PC-3 (cell line): ENCODE data around the gene ITCH. TPM values are rescaled to one million over a fixed set of nuclear protein-coding genes. Genes with fewer than 3 reads are reported as not detected.
"Not testable (repeated sequence)": the region's sequence is repeated elsewhere in the genome, so short reads cannot be mapped to it uniquely, and the experiment has no call there.

Source experiments
- ATAC-seq: fragments of 200-7000 bp; cut with Tn5 transposase; 2 replicates; pipeline ENCODE4 v1.9.1; 2020; ENCODE audit warnings: mild to moderate bottlenecking, moderate library complexity
- BruUV-seq: library from RNA; stranded (reverse); fragments of 400-500 nt; replicated peaks from 2 replicates; lab custom pipeline; 2021; lab: Mats Ljungman, UMichigan
- CTCF ChIA-PET: fragments of 300-600 bp; sonication (Branson Sonifier 250); formaldehyde crosslinking; loops from one replicate; lab custom pipeline; 2022; ENCODE audit warnings: antibody characterized with exemption; lab: Charles Lee
- POLR2A ChIA-PET: fragments of 300-600 bp; sonication (Branson Sonifier 250); formaldehyde crosslinking; loops from one replicate; lab custom pipeline; 2022; ENCODE audit warnings: antibody characterized with exemption; ENCODE audit not compliant: unreplicated experiment; lab: Charles Lee
- DNase-seq: peaks from one replicate; pipeline ENCODE4 v3.0.0-alpha.2; 2015
- H2AFZ ChIP-seq: fragments of 300-600 bp; sonication (generic); 2 replicates; pipeline ENCODE4 v1.6.0; 2016; ENCODE audit warnings: antibody characterized with exemption, low read length
- H3F3A ChIP-seq: fragments of 300-600 bp; sonication (generic); one replicate; pipeline ENCODE4 v1.6.0; 2017; ENCODE audit warnings: antibody characterized with exemption, low read length, control low read depth, mild to moderate bottlenecking; ENCODE audit not compliant: unreplicated experiment
- H3K27ac ChIP-seq: fragments of 300-600 bp; sonication (generic); 2 replicates; pipeline ENCODE4 v1.5.1; 2016; ENCODE audit warnings: mild to moderate bottlenecking, low read length
- H3K27me3 ChIP-seq: fragments of 300-600 bp; sonication (generic); 2 replicates; pipeline ENCODE4 v1.6.1; 2016; ENCODE audit warnings: low read length, mixed read lengths
- H3K36me3 ChIP-seq: fragments of 300-600 bp; sonication (generic); 2 replicates; pipeline ENCODE4 v1.6.1; 2016; ENCODE audit warnings: low read depth, mixed run types, low read length, mixed read lengths
- H3K4me1 ChIP-seq: fragments of 300-600 bp; sonication (generic); 2 replicates; pipeline ENCODE4 v1.5.1; 2016; ENCODE audit warnings: low read length; ENCODE audit not compliant: insufficient read depth
- H3K4me2 ChIP-seq: fragments of 300-600 bp; sonication (generic); 2 replicates; pipeline ENCODE4 v1.6.0; 2016; ENCODE audit warnings: low read length
- H3K4me3 ChIP-seq: fragments of 300-600 bp; sonication (generic); 2 replicates; pipeline ENCODE4 v1.5.1; 2016; ENCODE audit warnings: mild to moderate bottlenecking, low read length, mixed read lengths
- H3K79me2 ChIP-seq: fragments of 300-600 bp; sonication (generic); 2 replicates; pipeline ENCODE4 v1.6.1; 2017; ENCODE audit warnings: low read length, mixed read lengths
- H3K9ac ChIP-seq: fragments of 300-600 bp; sonication (generic); 2 replicates; pipeline ENCODE4 v1.6.0; 2016; ENCODE audit warnings: mild to moderate bottlenecking, low read length
- H3K9me2 ChIP-seq: fragments of 300-600 bp; sonication (generic); replicated peaks from 2 replicates; pipeline ENCODE4 v1.6.1; 2016; ENCODE audit warnings: mixed run types, low read length, mixed read lengths
- H3K9me3 ChIP-seq: fragments of 300-600 bp; sonication (generic); 2 replicates; pipeline ENCODE4 v1.6.1; 2016; ENCODE audit warnings: low read length, mixed read lengths
- H4K20me1 ChIP-seq: fragments of 300-600 bp; sonication (generic); 2 replicates; pipeline ENCODE4 v1.6.1; 2016; ENCODE audit warnings: low read length, mixed read lengths
- CTCF ChIP-seq: fragments of 300-600 bp; sonication (generic); conservative IDR thresholded peaks from 2 replicates; pipeline ENCODE4 v1.5.1; 2017; ENCODE audit warnings: antibody characterized with exemption, low read depth, mild to moderate bottlenecking, low read length
- EZH2phosphoT487 ChIP-seq: fragments of 300-600 bp; sonication (generic); IDR thresholded peaks from 2 replicates; pipeline ENCODE4 v1.6.1; 2018; ENCODE audit warnings: mild to moderate bottlenecking, antibody characterized with exemption, low read length, borderline replicate concordance
- intact Hi-C: fragments of 100-400 bp; cut with micrococcal nuclease; formaldehyde crosslinking; loops from 2 replicates; pipeline ENCODE4 v1.9.0; 2023
- total RNA-seq: library from RNA; depleted of rRNA; stranded (reverse); fragments of >200 nt; gene quantifications from 2 replicates; pipeline ENCODE4 v1.2.3, GENCODE V29; 2014

ITCH gene
- total RNA-seq, 1 experiment from 2014 or later, result 54.8 TPM

GRCh38 chr20:34328928-34329677 is 34.0 kb upstream of the ITCH start:
- intact Hi-C loops, result no loop called here
- Histone ChIP-seq H3K4me1 (peaks cover 4% of the 10 kb centered on the region), H3K9me3 (no peaks in the 10 kb centered on the region), H3F3A (no peaks in the 10 kb centered on the region), H4K20me1 (no peaks in the 10 kb centered on the region), H3K79me2 (no peaks in the 10 kb centered on the region), H3K4me2 (no peak overlapping the region), H3K27me3 (no peaks in the 10 kb centered on the region), H3K36me3 (no peaks in the 10 kb centered on the region), H2AFZ (no peak overlapping the region), H3K27ac (no peak overlapping the region), H3K9ac (no peak overlapping the region), H3K4me3 (no peak overlapping the region), H3K9me2 (no peaks in the 10 kb centered on the region)
- ChIA-PET CTCF (no interaction called here), POLR2A (no interaction called here)
- TF ChIP-seq CTCF (no peak), EZH2phosphoT487 (no peak)
- no peak for ATAC-seq
- BruUV-seq, result no TSS peak
- DNase-seq, result no peak

- H3F3A ChIP-seq, H3K4me2 ChIP-seq, DNase-seq, H3K9ac ChIP-seq, H3K4me3 ChIP-seq, H3K9me2 ChIP-seq, ATAC-seq, H3K27ac ChIP-seq, BruUV-seq, H3K36me3 ChIP-seq, intact Hi-C loops, H2AFZ ChIP-seq, H4K20me1 ChIP-seq, CTCF ChIA-PET, H3K9me3 ChIP-seq, H3K27me3 ChIP-seq, H3K79me2 ChIP-seq, POLR2A ChIA-PET: not testable (repeated sequence)
- peaks cover 22% of the 10 kb centered on the region for H3K4me1 ChIP-seq
Observed at GRCh38 chr20:34330861-34331544, 32.1 kb upstream of the ITCH start.

GRCh38 chr20:34331838-34332237 is 31.2 kb upstream of the ITCH start:
- CTCF ChIA-PET, result no interaction called here
- intact Hi-C loops, result no loop called here
- Histone ChIP-seq H4K20me1 (no peaks in the 10 kb centered on the region), H3K27me3 (no peaks in the 10 kb centered on the region), H3K36me3 (no peaks in the 10 kb centered on the region), H3K79me2 (no peaks in the 10 kb centered on the region), H2AFZ (no peak overlapping the region), H3K4me1 (peaks cover 25% of the 10 kb centered on the region), H3K9me2 (no peaks in the 10 kb centered on the region), H3K27ac (no peak overlapping the region), H3K9me3 (no peaks in the 10 kb centered on the region), H3K9ac (no peak overlapping the region), H3F3A (peaks cover 3% of the 10 kb centered on the region), H3K4me2 (no peak overlapping the region), H3K4me3 (no peak overlapping the region)
- BruUV-seq, result no TSS peak
- DNase-seq (no peak), ATAC-seq (no peak)
- POLR2A ChIA-PET, result no interaction called here
- TF ChIP-seq EZH2phosphoT487, result no peak
